ENCODE data around the gene MMP13.

DNA sequence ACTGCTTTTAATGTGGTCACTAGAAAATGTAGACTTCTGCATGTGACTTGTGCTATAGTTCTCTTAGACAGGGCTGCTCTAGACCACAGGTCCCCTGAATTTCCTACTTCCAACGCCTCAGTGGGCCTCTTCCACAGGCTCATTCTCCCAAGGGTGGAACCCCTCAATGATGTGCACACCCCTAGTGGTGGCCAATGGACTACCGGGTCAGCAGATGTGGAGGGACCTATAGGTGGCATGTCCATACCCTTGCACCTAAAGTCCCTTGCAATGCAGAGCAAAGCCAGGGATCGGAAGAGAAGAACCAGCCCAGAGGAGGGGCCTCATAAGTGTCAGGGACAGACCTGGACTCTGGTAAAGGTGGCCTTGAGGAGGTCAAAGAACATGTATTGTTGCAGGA lies 20.0 kb downstream of the MMP13 start:
- TF ChIP-seq EZH2 (IDR thresholded peaks at IDR 0.05) (no peak), EZH2phosphoT487 (IDR thresholded peaks at IDR 0.05) (no peak)
- TF ChIP-seq, protein P1, sequence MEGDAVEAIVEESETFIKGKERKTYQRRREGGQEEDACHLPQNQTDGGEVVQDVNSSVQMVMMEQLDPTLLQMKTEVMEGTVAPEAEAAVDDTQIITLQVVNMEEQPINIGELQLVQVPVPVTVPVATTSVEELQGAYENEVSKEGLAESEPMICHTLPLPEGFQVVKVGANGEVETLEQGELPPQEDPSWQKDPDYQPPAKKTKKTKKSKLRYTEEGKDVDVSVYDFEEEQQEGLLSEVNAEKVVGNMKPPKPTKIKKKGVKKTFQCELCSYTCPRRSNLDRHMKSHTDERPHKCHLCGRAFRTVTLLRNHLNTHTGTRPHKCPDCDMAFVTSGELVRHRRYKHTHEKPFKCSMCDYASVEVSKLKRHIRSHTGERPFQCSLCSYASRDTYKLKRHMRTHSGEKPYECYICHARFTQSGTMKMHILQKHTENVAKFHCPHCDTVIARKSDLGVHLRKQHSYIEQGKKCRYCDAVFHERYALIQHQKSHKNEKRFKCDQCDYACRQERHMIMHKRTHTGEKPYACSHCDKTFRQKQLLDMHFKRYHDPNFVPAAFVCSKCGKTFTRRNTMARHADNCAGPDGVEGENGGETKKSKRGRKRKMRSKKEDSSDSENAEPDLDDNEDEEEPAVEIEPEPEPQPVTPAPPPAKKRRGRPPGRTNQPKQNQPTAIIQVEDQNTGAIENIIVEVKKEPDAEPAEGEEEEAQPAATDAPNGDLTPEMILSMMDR (IDR thresholded peaks at IDR 0.05) = peak; percentile 9
